Osteoblast (primary cell): Measurements from ENCODE around the gene BAZ1B. TPM values are rescaled to one million over a fixed set of nuclear protein-coding genes. Genes with fewer than 3 reads are reported as not detected.

ENCODE experiments used
- DNase-seq: peaks from one replicate; pipeline ENCODE4 v3.0.0; 2011; ENCODE audit warnings: low spot score, mixed read lengths; ENCODE audit not compliant: insufficient read length; ENCODE audit errors: missing footprints
- H2AFZ ChIP-seq: 2 replicates; pipeline ENCODE4 v1.6.0; 2011; ENCODE audit warnings: mild to moderate bottlenecking, low read length
- H3K27ac ChIP-seq: 2 replicates; pipeline ENCODE4 v1.5.1; 2011; ENCODE audit warnings: mild to moderate bottlenecking, low read depth, low read length, moderate library complexity
- H3K27me3 ChIP-seq: 2 replicates; pipeline ENCODE4 v1.6.0; 2012; ENCODE audit warnings: mild to moderate bottlenecking, control low read depth, inconsistent platforms, low read length, moderate library complexity; ENCODE audit not compliant: insufficient read depth
- H3K36me3 ChIP-seq: 2 replicates; pipeline ENCODE4 v1.5.1; 2011; ENCODE audit warnings: mild to moderate bottlenecking, low read length, control low read depth, moderate library complexity; ENCODE audit not compliant: insufficient read depth
- H3K4me1 ChIP-seq: 2 replicates; pipeline ENCODE4 v1.5.1; 2011; ENCODE audit warnings: mild to moderate bottlenecking, low read length, control low read depth, moderate library complexity; ENCODE audit not compliant: insufficient read depth
- H3K4me2 ChIP-seq: 2 replicates; pipeline ENCODE4 v1.6.0; 2011; ENCODE audit warnings: mild to moderate bottlenecking, low read length; ENCODE audit not compliant: insufficient read depth
- H3K4me3 ChIP-seq: fragments of 200-600 bp; sonication (generic); 3 replicates; pipeline ENCODE4 v1.5.1; 2012; ENCODE audit warnings: mild to moderate bottlenecking, low read length, inconsistent platforms; ENCODE audit not compliant: insufficient read depth
- H3K79me2 ChIP-seq: 2 replicates; pipeline ENCODE4 v1.6.0; 2012; ENCODE audit warnings: mild to moderate bottlenecking, low read length, control low read depth, inconsistent platforms; ENCODE audit not compliant: insufficient read depth
- H3K9me3 ChIP-seq: 2 replicates; pipeline ENCODE4 v1.5.1; 2011; ENCODE audit warnings: low read depth, low read length, control low read depth
- H4K20me1 ChIP-seq: 2 replicates; pipeline ENCODE4 v1.6.0; 2012; ENCODE audit warnings: mild to moderate bottlenecking, low read length, control low read depth; ENCODE audit not compliant: insufficient read depth
- CTCF ChIP-seq: IDR thresholded peaks from 2 replicates; pipeline ENCODE4 v1.5.1; 2011; ENCODE audit warnings: mild to moderate bottlenecking, low read depth, low read length, moderate library complexity; ENCODE audit errors: extremely low read depth
- total RNA-seq: library from RNA; depleted of rRNA; stranded (reverse); fragments of >200 nt; gene quantifications from 2 replicates; pipeline ENCODE4 v1.2.3, GENCODE V29; 2012

Gene BAZ1B
- total RNA-seq, 1 donor, result 61.2 TPM

- H4K20me1 ChIP-seq, result no peaks in the 10 kb centered on the region
- no peak overlapping the region for H3K27ac ChIP-seq
- no peaks in the 10 kb centered on the region for H3K27me3 ChIP-seq
- DNase-seq, result no peak
- H3K4me3 ChIP-seq, result no peak overlapping the region
- H2AFZ ChIP-seq, result no peak overlapping the region
- H3K4me1 ChIP-seq, result no peaks in the 10 kb centered on the region
- peaks cover 90% of the 10 kb centered on the region for H3K36me3 ChIP-seq
- TF ChIP-seq CTCF, result no peak
- no peak overlapping the region for H3K4me2 ChIP-seq
- H3K9me3 ChIP-seq, result no peaks in the 10 kb centered on the region
- peaks cover 9% of the 10 kb centered on the region for H3K79me2 ChIP-seq
Measured at GRCh38 chr7:73463260-73463659, 58.8 kb downstream of the BAZ1B start.

GRCh38 chr7:73461782-73462285 is 60.3 kb downstream of the BAZ1B start:
- peaks cover 91% of the 10 kb centered on the region for H3K36me3 ChIP-seq
- H3K27me3 ChIP-seq, result no peaks in the 10 kb centered on the region
- H3K4me1 ChIP-seq, result no peaks in the 10 kb centered on the region
- H3K27ac ChIP-seq, result no peak overlapping the region
- no peaks in the 10 kb centered on the region for H3K9me3 ChIP-seq
- no peak for TF ChIP-seq CTCF
- H3K4me2 ChIP-seq, result no peak overlapping the region
- H2AFZ ChIP-seq, result no peak overlapping the region
- H3K4me3 ChIP-seq, result no peak overlapping the region
- H4K20me1 ChIP-seq, result no peaks in the 10 kb centered on the region
- peaks cover 11% of the 10 kb centered on the region for H3K79me2 ChIP-seq
- DNase-seq, result no peak

- Histone ChIP-seq H4K20me1 (peaks cover 9% of the 10 kb centered on the region), H3K27ac (no peak overlapping the region), H3K9me3 (no peaks in the 10 kb centered on the region), H3K4me1 (no peaks in the 10 kb centered on the region), H3K4me3 (no peak overlapping the region), H2AFZ (no peak overlapping the region), H3K27me3 (no peaks in the 10 kb centered on the region), H3K4me2 (no peak overlapping the region), H3K36me3 (peaks cover 68% of the 10 kb centered on the region), H3K79me2 (peaks cover 22% of the 10 kb centered on the region)
- no peak for TF ChIP-seq CTCF
- DNase-seq, result no peak
Measured at GRCh38 chr7:73454424-73454823, 67.7 kb downstream of the BAZ1B start.

- Histone ChIP-seq H3K4me2 (no peak overlapping the region), H3K27ac (no peak overlapping the region), H4K20me1 (peaks cover 9% of the 10 kb centered on the region), H3K79me2 (peaks cover 26% of the 10 kb centered on the region), H3K36me3 (peaks cover 71% of the 10 kb centered on the region), H3K4me1 (no peaks in the 10 kb centered on the region), H3K27me3 (no peaks in the 10 kb centered on the region), H3K9me3 (no peaks in the 10 kb centered on the region), H2AFZ (no peak overlapping the region), H3K4me3 (no peak overlapping the region)
- TF ChIP-seq CTCF, result no peak
- DNase-seq, result no peak
Measured at GRCh38 chr7:73452999-73453635, 69.0 kb downstream of the BAZ1B start.
